H1 (cell line): Measurements from ENCODE around the gene NDUFB3. TPM values are rescaled to one million over a fixed set of nuclear protein-coding genes. Genes with fewer than 3 reads are reported as not detected.

Experiments used
- CTCF ChIA-PET: fragments of 300-600 bp; sonication (Branson Sonifier 250); formaldehyde crosslinking; loops from one replicate; lab custom pipeline; 2021; ENCODE audit not compliant: partially characterized antibody; lab: Charles Lee
- POLR2A ChIA-PET: fragments of 300-600 bp; sonication (Branson Sonifier 250); formaldehyde crosslinking; loops from one replicate; lab custom pipeline; 2021; ENCODE audit warnings: inconsistent platforms; ENCODE audit not compliant: partially characterized antibody; lab: Charles Lee
- DNase-seq, 2 experiments: peaks; one replicate each; pipeline versions ENCODE4 v3.0.0 to v3.0.0-alpha.2; 2010 to 2022; ENCODE audit warnings: low spot score in 2 of 2, low read depth in 1 of 2, mixed read lengths in 1 of 2
- FAIRE-seq: peaks from 2 replicates; lab custom pipeline; 2011; peaks lifted over from hg19 to GRCh38; lab: Jason Lieb, UNC
- H2AFZ ChIP-seq: 2 replicates; pipeline ENCODE4 v1.8.1; 2012; ENCODE audit warnings: low read length, inconsistent platforms
- H2AK5ac ChIP-seq: 2 replicates; pipeline ENCODE4 v1.6.1; 2013; ENCODE audit warnings: low read depth, low read length
- H2BK120ac ChIP-seq: replicated peaks from 2 replicates; pipeline ENCODE3; 2013; ENCODE audit warnings: low read depth, low read length, inconsistent platforms
- H2BK12ac ChIP-seq: 2 replicates; pipeline ENCODE4 v1.6.1; 2013; ENCODE audit warnings: low read depth, low read length
- H2BK15ac ChIP-seq: 2 replicates; pipeline ENCODE4 v1.6.1; 2013; ENCODE audit warnings: low read length
- H2BK20ac ChIP-seq: 2 replicates; pipeline ENCODE4 v1.6.1; 2013; ENCODE audit warnings: low read length
- H2BK5ac ChIP-seq: 2 replicates; pipeline ENCODE4 v1.6.1; 2013; ENCODE audit warnings: low read depth, low read length
- H3K14ac ChIP-seq: 2 replicates; pipeline ENCODE4 v1.6.1; 2013; ENCODE audit warnings: inconsistent platforms; ENCODE audit not compliant: insufficient read length
- H3K18ac ChIP-seq: 2 replicates; pipeline ENCODE4 v1.6.1; 2013; ENCODE audit warnings: low read length; ENCODE audit errors: extremely low read depth
- H3K23ac ChIP-seq: 2 replicates; pipeline ENCODE4 v1.6.1; 2013; ENCODE audit warnings: inconsistent platforms; ENCODE audit not compliant: insufficient read length
- H3K23me2 ChIP-seq: 2 replicates; pipeline ENCODE4 v1.6.1; 2013; ENCODE audit warnings: low read depth, low read length
- H3K27ac ChIP-seq: 2 replicates; pipeline ENCODE4 v1.6.1; 2011; ENCODE audit warnings: low read depth, low read length, inconsistent platforms
- H3K27me3 ChIP-seq, 4 experiments: replicated peaks in 1 of 4; 1 replicate in 1 of 4; 2 replicates in 3 of 4; pipeline versions ENCODE4 v1.6.1 to v1.8.1; 2011 to 2013; ENCODE audit warnings: low read length in 3 of 4, mild to moderate bottlenecking in 3 of 4, inconsistent platforms in 2 of 4, mixed read lengths in 2 of 4, moderate library complexity in 1 of 4; ENCODE audit not compliant: control insufficient read depth in 3 of 4, insufficient read depth in 3 of 4; ENCODE audit errors: extremely low read depth in 1 of 4
- H3K36me3 ChIP-seq, 4 experiments: 2 replicates each; pipeline versions ENCODE4 v1.6.1 to v1.8.1; 2011 to 2013; ENCODE audit warnings: mild to moderate bottlenecking in 4 of 4, low read length in 3 of 4, moderate library complexity in 2 of 4, control low read depth in 1 of 4, inconsistent platforms in 1 of 4; ENCODE audit not compliant: insufficient read depth in 4 of 4, control insufficient read depth in 2 of 4
- H3K4ac ChIP-seq: replicated peaks from 2 replicates; pipeline ENCODE3; 2013; ENCODE audit warnings: low read length, low read depth, mixed read lengths, inconsistent platforms; ENCODE audit not compliant: insufficient read length
- H3K4me1 ChIP-seq, 4 experiments: replicated peaks in 1 of 4; 1 replicate in 1 of 4; 2 replicates in 3 of 4; pipeline versions ENCODE4 v1.6.1 to v1.8.1; 2011 to 2013; ENCODE audit warnings: low read length in 3 of 4, inconsistent platforms in 2 of 4, mixed read lengths in 1 of 4; ENCODE audit not compliant: insufficient read depth in 4 of 4, control insufficient read depth in 3 of 4
- H3K4me2 ChIP-seq, 2 experiments: 2 replicates each; pipeline versions ENCODE4 v1.6.1 to v1.8.1; 2011 to 2013; ENCODE audit warnings: low read depth in 2 of 2, low read length in 2 of 2, control low read depth in 1 of 2, inconsistent platforms in 1 of 2, mild to moderate bottlenecking in 1 of 2; ENCODE audit not compliant: insufficient read depth in 1 of 2
- H3K4me3 ChIP-seq, 4 experiments: fragments of 200-600, 300-600 bp in 1 of 4; sonication (generic), shearing (Covaris generic), sonication (Bioruptor Twin) in 1 of 4; 2 replicates each; pipeline versions ENCODE4 v1.5.1 to v1.8.1; 2011 to 2016; ENCODE audit warnings: low read length in 4 of 4, low read depth in 3 of 4, control low read depth in 2 of 4, inconsistent platforms in 2 of 4, mild to moderate bottlenecking in 2 of 4, mixed read lengths in 1 of 4, moderate library complexity in 1 of 4; ENCODE audit not compliant: insufficient read depth in 2 of 4; ENCODE audit errors: extremely low read depth in 1 of 4
- H3K56ac ChIP-seq: replicated peaks from 2 replicates; pipeline ENCODE3; 2013; ENCODE audit warnings: low read depth, mild to moderate bottlenecking, mixed read lengths, low read length, inconsistent platforms; ENCODE audit not compliant: insufficient read length
- H3K79me1 ChIP-seq: 2 replicates; pipeline ENCODE4 v1.6.1; 2013; ENCODE audit warnings: low read depth, low read length, control low read depth
- H3K79me2 ChIP-seq, 2 experiments: 2 replicates each; pipeline versions ENCODE4 v1.6.1 to v1.8.1; 2012 to 2013; ENCODE audit warnings: low read length in 2 of 2, mild to moderate bottlenecking in 2 of 2, inconsistent platforms in 1 of 2; ENCODE audit not compliant: insufficient read depth in 2 of 2, control insufficient read depth in 1 of 2
- H3K9ac ChIP-seq, 4 experiments: replicated peaks in 1 of 4; 1 replicate in 1 of 4; 2 replicates in 3 of 4; pipeline versions ENCODE4 v1.6.1 to v1.8.1; 2011 to 2013; ENCODE audit warnings: low read depth in 3 of 4, low read length in 3 of 4, control low read depth in 2 of 4, mild to moderate bottlenecking in 2 of 4, moderate library complexity in 2 of 4, inconsistent platforms in 1 of 4; ENCODE audit errors: extremely low read depth in 1 of 4
- H3K9me3 ChIP-seq, 2 experiments: 2 replicates each; pipeline versions ENCODE4 v1.6.1 to v1.8.1; 2012 to 2013; ENCODE audit warnings: mild to moderate bottlenecking in 2 of 2, moderate library complexity in 2 of 2, control low read depth in 1 of 2, inconsistent platforms in 1 of 2, low read depth in 1 of 2, low read length in 1 of 2, mixed read lengths in 1 of 2; ENCODE audit not compliant: insufficient read depth in 2 of 2
- H4K20me1 ChIP-seq, 2 experiments: replicated peaks in 1 of 2; 2 replicates each; pipeline versions ENCODE3 to v1.8.1; 2011 to 2013; ENCODE audit warnings: inconsistent platforms in 2 of 2, low read length in 2 of 2, mild to moderate bottlenecking in 1 of 2; ENCODE audit not compliant: insufficient read depth in 2 of 2, control insufficient read depth in 1 of 2
- H4K5ac ChIP-seq: 2 replicates; pipeline ENCODE4 v1.6.1; 2013; ENCODE audit warnings: low read length, low read depth, mixed read lengths, inconsistent platforms; ENCODE audit not compliant: insufficient read length
- H4K8ac ChIP-seq: 2 replicates; pipeline ENCODE4 v1.8.0; 2013; ENCODE audit warnings: mild to moderate bottlenecking, moderate library complexity, low read length, inconsistent platforms; ENCODE audit not compliant: insufficient read depth; ENCODE audit errors: extremely low read depth
- H4K91ac ChIP-seq: replicated peaks from 2 replicates; pipeline ENCODE3; 2013; ENCODE audit warnings: low read length, mixed read lengths, inconsistent platforms; ENCODE audit not compliant: insufficient read length
- WGBS, 2 experiments: shearing (Covaris generic) in 1 of 2; methylation state at CpG; one replicate each; pipeline versions ENCODE4 v1.1.6 to v1.1.7; 2013 to 2015; ENCODE audit warnings: low lambda C conversion rate in 2 of 2, mixed read lengths in 2 of 2, inconsistent platforms in 1 of 2, low coverage in 1 of 2, missing lambda C conversion rate in 1 of 2; ENCODE audit not compliant: insufficient replicate concordance in 2 of 2, insufficient coverage in 1 of 2, insufficient read length in 1 of 2; ENCODE audit errors: extremely low coverage in 1 of 2, missing lambda C conversion rate in 1 of 2; 5-methylcytosine and 5-hydroxymethylcytosine counted together
- polyA plus RNA-seq, 7 experiments: library from polyadenylated mRNA; depleted of rRNA in 3 of 7; stranded (reverse) in 5 of 7; unstranded in 2 of 7; fragments of >200 nt in 5 of 7; fragments of 200-250 nt in 2 of 7; gene quantifications; 1 replicate in 5 of 7; 2 replicates in 1 of 7; 4 replicates in 1 of 7; pipeline versions ENCODE4 v1.2.1 to v1.2.3, GENCODE V29; 2011 to 2013; ENCODE audit warnings: missing spikeins in 2 of 7, mixed read lengths in 2 of 7
- total RNA-seq: library from RNA; stranded (reverse); fragmentation: NEBNext Ultra II Directional; extraction: Animal tissue kit (Norgen Biotek cat#: 25700); gene quantifications from 2 replicates; pipeline ENCODE4 v1.2.1, GENCODE V29; 2021

NDUFB3 gene
- total and polyA plus RNA-seq, 2 of the 8 experiments (the other 6 are each of a cell fraction or from before 2014, with no cell fraction given) = 38.2 to 55.3 TPM

GRCh38 chr2:201126308-201127151 is 54.7 kb downstream of the NDUFB3 start:
- no peak overlapping the region for H2AK5ac ChIP-seq
- no peak overlapping the region for H3K9ac ChIP-seq
- H4K20me1 ChIP-seq = no peaks in the 10 kb centered on the region
- H3K56ac ChIP-seq = no peak overlapping the region
- no peaks in the 10 kb centered on the region for H3K79me1 ChIP-seq
- no peaks in the 10 kb centered on the region for H3K9me3 ChIP-seq
- WGBS, 2 experiments = 92% methylated on average over 9 of the region's 9 CpGs; no CpG with 5 or more reads in 1 of the 2 experiments
- no peaks in the 10 kb centered on the region for H3K79me2 ChIP-seq
- POLR2A ChIA-PET = interaction anchor here (1.2 to 1.4 kb wide), 4 partner anchors 11 to 163 kb away, joined by 3 to 6 read pairs (median 4); partner anchors contain the start of genes CFLAR and ORC2
- H3K4me3 ChIP-seq = no peak overlapping the region
- CTCF ChIA-PET = interaction anchor here (0.9 to 2.0 kb wide), 5 partner anchors 9 to 163 kb away, joined by 3 to 9 read pairs (median 4); partner anchors contain the start of gene ORC2
- H3K18ac ChIP-seq = no peak overlapping the region
- no peak overlapping the region for H2BK15ac ChIP-seq
- H4K91ac ChIP-seq = no peak overlapping the region
- FAIRE-seq = no peak
- H2BK5ac ChIP-seq = no peak overlapping the region
- no peak overlapping the region for H2BK120ac ChIP-seq
- no peak overlapping the region for H4K5ac ChIP-seq
- H4K8ac ChIP-seq = no peak overlapping the region
- H3K4ac ChIP-seq = no peak overlapping the region
- no peak overlapping the region for H2BK20ac ChIP-seq
- H3K27me3 ChIP-seq = no peaks in the 10 kb centered on the region
- H2BK12ac ChIP-seq = no peak overlapping the region
- no peak overlapping the region for H3K4me2 ChIP-seq
- no peak for DNase-seq
- H2AFZ ChIP-seq = no peak overlapping the region
- no peak overlapping the region for H3K14ac ChIP-seq
- H3K36me3 ChIP-seq = no peaks in the 10 kb centered on the region
- no peak overlapping the region for H3K27ac ChIP-seq
- H3K23ac ChIP-seq = no peak overlapping the region
- H3K23me2 ChIP-seq = no peaks in the 10 kb centered on the region
- peaks cover 0 to 7% (median 2%) of the 10 kb centered on the region in 4 experiments; a peak in 4 of 7 replicates for H3K4me1 ChIP-seq
